ENCODE data around the gene USH2A. TPM values are rescaled to one million over a fixed set of nuclear protein-coding genes. Genes with fewer than 3 reads are reported as not detected.

USH2A gene
- total and polyA plus RNA-seq, 11 donors, result 0.03 to 4.7 (median 1.7) TPM

DNA sequence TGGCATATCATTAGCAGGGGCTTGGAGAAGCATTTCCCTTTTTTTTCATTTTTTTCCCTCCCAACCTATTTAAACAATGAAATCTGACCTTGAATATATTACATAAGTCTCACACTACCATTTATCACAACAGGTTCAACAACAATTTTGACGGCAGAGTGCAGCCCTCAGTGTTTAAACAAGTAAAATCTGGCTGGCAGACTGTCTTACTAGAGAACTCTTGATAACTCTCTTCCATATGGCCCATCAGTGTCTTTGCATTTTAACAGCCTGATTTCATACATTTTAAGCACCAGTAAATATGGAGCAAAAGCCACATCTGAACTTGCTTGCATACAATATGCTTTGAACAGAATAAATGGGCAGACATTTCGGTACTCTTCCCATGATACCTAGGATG, 643.1 kb downstream of the USH2A start:
- 71 to 84% (median 77%) methylated on average over 2 of the region's 2 CpGs for WGBS, 4 donors
- no peak for TF ChIP-seq POLR2A (IDR thresholded peaks at IDR 0.05)
- TF ChIP-seq CTCF (IDR thresholded peaks at IDR 0.05), result no peak
- no peaks in the 10 kb centered on the region for H3K4me1 ChIP-seq

DNA sequence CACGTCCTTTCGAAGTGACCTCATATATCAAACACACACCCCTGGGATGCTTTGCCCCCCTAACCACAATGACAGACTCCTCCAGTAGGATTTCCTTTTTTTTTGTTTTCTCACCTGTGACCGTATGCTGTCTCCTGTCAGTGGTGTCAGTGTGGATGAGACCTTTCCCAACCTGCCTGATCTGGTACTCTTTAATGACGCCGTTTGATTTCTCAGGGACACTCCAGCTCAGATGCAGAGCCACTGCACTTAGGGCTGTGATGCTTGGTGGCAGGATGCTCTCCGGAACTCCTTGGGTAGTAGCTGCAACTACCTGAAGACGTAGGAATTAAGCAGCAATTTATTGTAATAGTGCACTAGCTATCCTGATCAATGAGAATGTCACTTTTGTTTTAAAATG, 643.5 kb downstream of the USH2A start:
- Histone ChIP-seq H3K27ac (no peak overlapping the region), H3K27me3 (no peaks in the 10 kb centered on the region), H3K9me3 (no peaks in the 10 kb centered on the region), H3K4me1 (no peaks in the 10 kb centered on the region), H3K4me3 (no peak overlapping the region), H3K36me3 (no peaks in the 10 kb centered on the region)
- DNase-seq, result no peak
- no peak for TF ChIP-seq POLR2A (IDR thresholded peaks at IDR 0.05)
- no peak for TF ChIP-seq CTCF (IDR thresholded peaks at IDR 0.05)
- intact Hi-C loops (cut with DNase I), result no loop called here
- 73 to 83% (median 78%) methylated on average over 7 of the region's 7 CpGs for WGBS, 4 donors
- ATAC-seq, result no peak

More for the DNA sequence above, 643.1 kb downstream of the USH2A start:
- H3K27me3 ChIP-seq, result no peaks in the 10 kb centered on the region
- no peaks in the 10 kb centered on the region for H3K36me3 ChIP-seq
- H3K4me3 ChIP-seq, result no peak overlapping the region
- intact Hi-C loops (cut with DNase I), result no loop called here
- no peak overlapping the region for H3K27ac ChIP-seq
- no peaks in the 10 kb centered on the region for H3K9me3 ChIP-seq
- no peak for ATAC-seq
- no peak for DNase-seq

GRCh38 chr1:215777370-215777925, 645.8 kb downstream of the USH2A start:
- intact Hi-C loops (cut with DNase I), result no loop called here
- Histone ChIP-seq H3K36me3 (no peaks in the 10 kb centered on the region), H3K27ac (no peak overlapping the region), H3K9me3 (no peaks in the 10 kb centered on the region), H3K27me3 (no peaks in the 10 kb centered on the region), H3K4me3 (no peak overlapping the region), H3K4me1 (no peaks in the 10 kb centered on the region)
- 58 to 62% (median 61%) methylated on average over 5 of the region's 5 CpGs for WGBS, 4 donors
- TF ChIP-seq POLR2A (IDR thresholded peaks at IDR 0.05) (no peak), CTCF (IDR thresholded peaks at IDR 0.05) (no peak)
- ATAC-seq (no peak), DNase-seq (no peak)

- TF ChIP-seq POLR2A (IDR thresholded peaks at IDR 0.05) (no peak), CTCF (IDR thresholded peaks at IDR 0.05) (no peak)
- Histone ChIP-seq H3K27ac (no peak overlapping the region), H3K4me1 (no peaks in the 10 kb centered on the region), H3K9me3 (no peaks in the 10 kb centered on the region), H3K27me3 (no peaks in the 10 kb centered on the region), H3K4me3 (no peak overlapping the region), H3K36me3 (no peaks in the 10 kb centered on the region)
- ATAC-seq (no peak), DNase-seq (no peak)
- intact Hi-C loops (cut with DNase I), result no loop called here
- 70 to 77% (median 73%) methylated on average over 5 of the region's 5 CpGs for WGBS, 4 donors
Observed at GRCh38 chr1:215776336-215776735, 646.9 kb downstream of the USH2A start.
